GM18526 (cell line): ENCODE results near the gene CTSD.

Source experiments
- POLR2A ChIP-seq: IDR thresholded peaks from 3 replicates; pipeline ENCODE4 v1.6.1; 2011; ENCODE audit not compliant: insufficient read length; ENCODE audit errors: extremely low read depth

CTSD gene

DNA sequence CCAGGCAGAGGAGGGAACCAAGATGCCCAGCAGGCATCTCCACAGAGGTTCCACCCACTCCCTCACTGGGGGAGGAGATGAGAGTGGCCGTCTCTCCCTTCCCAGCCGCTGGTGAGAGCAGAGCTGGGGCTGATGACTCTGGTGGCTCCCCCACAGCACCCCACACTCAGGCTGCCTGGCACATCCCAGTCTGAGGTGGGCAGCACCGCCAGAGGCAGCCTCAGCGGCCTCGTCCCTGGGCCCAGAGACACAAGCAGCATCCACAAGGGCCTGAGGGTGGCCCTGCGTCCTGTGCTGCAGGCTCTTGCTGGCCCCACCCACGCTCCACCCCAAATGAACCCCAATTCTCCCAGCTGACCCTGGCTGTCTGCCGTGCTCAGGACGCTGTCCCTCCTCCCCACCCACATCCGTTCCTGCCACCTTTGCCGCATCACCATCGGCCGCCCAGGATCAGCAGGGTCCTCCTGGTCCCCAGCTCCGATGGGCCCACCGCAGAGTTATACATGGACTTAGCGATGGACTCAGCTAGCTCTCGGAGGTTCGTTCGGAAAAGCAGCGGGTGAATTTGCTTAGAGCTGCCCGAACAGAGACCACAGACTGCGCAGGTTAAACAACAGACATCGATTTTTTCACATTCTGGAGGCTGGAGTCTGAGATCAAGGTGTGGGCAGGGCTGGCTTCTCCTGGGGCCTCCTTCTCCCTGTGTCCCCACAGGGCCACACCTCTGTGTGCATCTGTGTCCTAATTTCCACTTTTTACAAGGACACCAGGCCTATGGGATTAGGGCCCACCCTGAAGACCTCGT, 20.2 kb upstream of the CTSD start:
- TF ChIP-seq POLR2A = no peak

DNA sequence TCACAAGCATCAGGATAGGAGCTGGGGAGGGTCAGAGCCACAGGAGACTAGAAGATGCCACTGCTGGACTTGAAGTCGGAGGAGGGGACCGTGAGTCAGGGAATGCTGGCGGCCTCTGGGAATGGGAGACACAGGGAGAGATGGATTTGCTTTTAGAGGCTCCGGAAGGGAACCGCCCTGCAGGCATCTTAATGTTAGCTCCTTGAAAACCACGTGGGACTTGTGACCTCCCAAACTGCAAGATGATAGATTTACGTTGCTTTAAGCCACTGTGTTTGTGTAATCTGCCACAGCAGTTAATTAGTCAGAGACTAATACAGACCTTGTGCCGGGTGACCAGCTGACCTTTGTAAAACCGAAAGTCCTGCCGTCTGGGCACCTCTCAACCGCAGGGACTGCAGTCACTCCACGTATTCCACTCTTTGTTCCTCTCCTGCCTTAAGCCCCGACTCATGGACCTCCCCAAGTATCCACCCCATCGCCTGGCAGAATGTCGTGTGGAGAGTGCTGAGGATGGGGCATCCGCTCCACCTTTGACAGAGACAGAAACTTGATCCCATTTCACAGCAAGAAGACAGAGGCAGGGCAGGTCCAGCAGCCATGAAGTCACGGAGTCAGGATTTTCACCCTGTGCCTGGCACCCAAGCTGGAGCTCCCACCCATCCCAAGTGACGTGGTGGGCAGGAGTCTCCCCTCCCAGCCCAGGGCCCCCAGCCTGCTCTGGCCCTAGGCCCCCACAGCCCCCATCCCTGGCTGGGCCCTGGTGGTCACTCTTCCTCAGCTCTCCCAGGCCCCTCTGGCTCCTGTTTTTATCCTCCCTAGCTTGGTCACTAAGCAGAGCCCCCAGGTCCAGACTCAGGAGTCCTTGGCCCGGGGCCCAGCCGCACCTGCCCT, 19.4 kb upstream of the CTSD start:
- no peak for TF ChIP-seq POLR2A

DNA sequence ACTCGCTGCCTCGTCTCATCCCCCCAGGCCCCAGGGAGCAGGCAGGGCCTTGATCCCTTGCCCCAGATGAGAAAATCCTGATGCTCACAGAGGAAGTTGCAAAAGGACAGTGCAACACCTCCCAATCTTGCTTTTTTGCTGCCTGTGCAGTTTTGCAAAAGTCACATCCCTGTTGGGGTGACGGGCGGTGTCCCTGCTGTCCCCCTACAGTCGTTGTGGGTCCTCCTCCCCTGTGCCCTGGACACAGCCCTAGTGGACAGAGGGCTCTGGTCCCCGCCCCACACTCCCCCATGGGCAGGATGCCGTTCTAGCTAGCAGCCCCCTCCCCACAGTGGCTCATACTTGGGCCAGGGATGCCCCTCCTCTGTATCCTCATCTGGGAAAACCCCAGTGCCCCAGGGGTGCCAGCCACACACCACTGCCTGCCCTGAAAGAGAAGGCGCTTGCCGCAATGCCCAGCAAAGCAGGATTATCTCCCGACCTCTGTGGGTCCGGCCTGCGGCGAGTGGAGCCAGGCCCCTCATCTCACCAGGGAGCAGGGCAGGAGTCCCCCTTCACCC, 18.4 kb upstream of the CTSD start:
- no peak for TF ChIP-seq POLR2A

DNA sequence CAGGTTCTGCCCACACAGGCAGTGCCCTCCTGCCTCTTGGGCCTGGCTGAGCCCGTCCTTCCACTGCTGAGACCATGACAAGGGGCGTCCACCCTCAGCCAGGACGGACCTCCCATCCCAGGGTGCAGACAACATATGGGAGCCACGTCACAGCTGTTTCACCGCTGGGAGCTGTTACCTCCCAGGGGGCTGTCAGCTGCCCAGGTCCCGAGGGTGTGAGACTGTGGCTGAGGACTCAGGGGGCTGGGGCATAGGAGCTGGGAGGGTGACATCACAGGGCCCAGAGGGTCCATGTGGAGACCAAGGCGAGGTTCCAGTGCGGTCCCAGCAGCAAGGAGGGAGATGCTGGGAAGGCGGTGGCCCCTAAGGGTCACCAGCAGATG, 17.9 kb upstream of the CTSD start:
- no peak for TF ChIP-seq POLR2A

DNA sequence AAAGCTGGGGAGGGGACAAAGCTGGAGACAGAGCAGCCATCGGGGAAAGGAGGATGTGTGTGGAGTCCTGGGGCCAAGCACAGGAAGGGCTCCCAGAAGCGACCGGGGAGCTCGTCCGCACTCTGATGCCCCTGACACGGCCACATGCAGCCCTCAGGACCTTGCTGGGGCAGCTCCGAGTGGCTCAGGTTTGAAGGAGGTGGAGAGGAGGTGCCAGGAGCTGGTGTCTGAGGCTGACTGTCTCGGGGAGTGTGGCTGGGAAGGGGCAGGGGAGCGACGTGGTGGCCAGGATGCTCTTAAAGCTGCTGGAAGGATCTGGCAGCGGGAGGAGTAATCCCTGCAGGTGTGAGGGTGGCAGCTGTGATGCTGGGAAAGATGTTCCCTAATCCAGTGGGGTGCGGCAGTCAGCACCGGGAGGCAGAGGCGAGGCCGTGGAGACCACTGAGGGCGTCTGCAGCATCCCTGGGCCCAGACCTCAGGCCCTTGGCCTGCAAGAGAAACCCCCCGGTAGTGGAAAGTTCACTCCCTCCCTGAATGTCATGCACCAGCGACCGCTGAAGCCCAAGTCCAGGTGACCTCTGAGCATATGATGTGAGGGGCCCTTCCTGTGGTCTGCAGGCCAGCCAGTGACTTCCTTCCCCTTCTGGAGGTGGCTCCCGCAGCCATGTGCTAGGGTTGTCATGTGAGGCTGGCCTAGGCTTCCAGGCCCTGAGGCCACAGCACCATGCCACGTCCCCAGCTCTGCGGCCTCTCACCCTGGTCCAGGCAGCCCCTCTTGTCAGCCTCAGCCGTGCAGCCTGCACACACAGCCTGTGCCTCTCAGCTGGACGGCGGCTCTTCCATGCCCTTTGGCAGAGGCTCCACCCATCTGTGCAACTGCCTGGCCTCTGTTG, 17.2 kb upstream of the CTSD start:
- no peak for TF ChIP-seq POLR2A

DNA sequence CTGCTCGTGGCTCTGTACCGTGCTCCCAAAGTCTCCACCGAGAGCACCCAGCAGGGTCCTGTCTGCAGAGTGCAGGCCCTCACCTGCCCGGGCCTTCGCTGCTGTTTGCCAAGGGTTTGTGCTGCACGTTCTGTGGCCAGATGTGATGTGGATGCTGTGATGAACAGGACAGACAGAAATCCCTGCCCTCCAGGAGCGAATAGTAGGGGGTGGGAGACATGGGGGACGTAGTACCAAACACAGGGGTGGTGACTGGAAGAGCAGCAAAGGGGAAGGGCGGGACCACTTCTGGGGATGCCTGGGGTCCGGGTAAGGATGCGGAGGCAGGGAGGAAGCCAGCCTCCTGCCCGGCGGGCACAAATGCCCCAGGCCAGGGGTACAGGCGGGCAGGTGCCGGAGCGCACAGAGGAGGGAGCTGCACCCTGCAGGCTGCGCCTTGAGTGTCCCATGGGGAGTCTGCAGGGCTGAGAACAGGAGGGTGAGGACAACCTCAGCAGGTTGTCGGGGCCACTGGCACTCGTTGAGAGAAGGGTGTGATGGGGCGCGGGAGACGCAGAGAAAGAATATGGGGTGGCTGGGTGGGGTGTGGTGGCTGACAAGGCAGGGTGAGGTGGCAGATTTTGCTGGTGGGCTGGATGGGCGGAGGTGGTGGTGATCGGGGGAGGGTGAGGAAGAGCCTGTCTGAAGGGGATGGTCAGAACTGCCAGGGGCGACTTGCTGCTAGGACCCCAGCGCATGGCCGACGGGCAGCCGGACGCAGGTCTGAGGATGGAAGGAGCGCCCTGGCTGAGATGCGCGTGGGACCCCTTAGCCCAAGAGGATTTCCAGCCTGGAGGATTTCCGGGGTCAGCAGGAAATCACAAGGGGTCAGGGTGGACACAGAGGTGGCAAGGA, 16.3 kb upstream of the CTSD start:
- no peak for TF ChIP-seq POLR2A

DNA sequence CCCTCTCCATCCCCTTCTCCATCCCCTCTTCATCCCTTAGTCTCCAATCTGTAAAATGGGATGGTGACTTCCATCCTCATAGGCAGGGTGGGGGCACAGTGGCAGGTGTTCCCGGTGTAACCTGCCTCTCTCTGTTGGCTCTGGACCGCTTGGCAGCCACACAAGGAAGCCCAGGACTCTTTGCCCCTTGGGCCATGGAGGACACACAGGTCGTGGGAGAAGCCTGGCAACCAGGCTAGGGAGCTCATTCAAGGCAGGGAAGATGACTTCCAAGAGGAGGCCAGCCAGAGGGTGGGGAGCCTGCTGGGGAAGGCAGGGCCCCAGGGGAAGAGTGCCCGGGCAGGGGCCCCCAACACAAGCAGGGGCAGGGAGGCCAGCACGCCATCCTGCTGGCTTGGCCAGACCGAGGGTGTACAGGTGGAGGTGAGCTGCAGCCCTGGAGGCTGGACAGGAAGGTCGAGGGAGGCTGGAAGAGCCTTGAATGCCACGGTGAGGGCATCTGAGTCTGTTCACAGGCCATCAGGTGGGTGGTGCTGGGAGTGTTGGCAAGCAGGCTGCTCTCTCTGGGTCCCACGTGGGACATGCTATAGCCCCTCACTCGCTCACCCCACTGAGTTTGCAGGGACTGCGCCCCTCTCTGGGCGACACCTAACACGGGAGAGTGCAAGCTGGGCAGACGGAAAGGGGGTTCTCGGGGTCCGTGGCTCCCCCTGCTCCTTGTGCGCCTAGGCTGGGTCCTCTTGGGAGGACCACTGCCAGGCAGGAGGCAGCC, 15.5 kb upstream of the CTSD start:
- no peak for TF ChIP-seq POLR2A

DNA sequence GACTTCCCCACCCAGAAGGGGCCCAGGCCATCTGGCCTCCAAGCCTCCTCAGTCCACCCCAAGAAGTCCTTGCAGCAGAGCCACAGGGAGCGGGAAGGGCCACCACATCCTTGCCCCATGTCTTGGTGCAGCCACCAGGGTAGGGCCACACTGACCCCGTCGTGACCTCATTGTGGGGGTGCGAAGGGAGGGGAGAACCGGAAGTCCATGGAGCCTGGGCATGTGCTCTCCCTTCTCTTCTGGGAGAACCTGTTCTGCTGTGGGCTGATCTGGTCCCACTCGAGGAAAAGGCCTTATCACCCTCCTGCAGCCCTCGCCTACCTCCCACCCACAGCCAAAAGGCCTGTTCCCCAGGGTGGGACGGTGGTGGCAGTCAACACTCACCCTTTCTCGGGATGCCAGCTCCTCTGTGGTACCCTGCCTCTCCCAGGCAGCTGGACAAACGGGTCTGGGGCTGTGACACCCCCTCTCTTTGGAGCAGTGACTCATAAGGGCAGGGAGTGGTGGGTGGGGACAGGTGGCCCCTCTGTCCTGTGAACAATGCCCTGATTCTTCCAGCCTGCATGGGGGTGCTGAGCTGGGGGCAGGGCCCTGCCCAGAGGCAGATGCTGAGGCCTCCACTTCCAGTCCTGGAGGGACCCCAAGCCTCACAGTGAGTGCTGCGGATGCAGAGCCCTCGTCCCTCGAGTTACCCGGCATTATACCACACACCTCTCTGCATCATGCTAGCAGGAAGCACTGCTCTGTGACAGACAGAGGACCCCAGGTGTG, 14.6 kb upstream of the CTSD start:
- TF ChIP-seq POLR2A = no peak

DNA sequence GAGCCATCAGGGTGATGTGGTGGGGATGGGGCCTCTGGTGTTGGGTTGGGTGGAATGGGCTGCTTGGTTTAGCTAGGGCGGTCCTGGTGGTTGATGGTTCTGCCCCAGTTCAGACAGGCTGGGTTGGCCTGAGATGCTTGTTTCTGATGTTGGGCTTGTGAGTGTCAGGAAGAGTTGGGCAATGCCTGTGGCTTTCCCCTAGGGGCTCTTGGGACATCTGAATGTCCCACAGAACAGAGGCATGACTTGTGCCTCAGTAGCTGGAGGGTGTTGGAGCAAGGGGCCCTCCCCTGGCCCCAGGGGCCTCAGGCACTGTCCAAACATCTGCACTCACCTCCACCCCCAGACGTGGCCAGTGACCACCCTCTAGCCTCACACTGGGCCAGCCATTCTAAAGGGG, 14.0 kb upstream of the CTSD start:
- TF ChIP-seq POLR2A = no peak

DNA sequence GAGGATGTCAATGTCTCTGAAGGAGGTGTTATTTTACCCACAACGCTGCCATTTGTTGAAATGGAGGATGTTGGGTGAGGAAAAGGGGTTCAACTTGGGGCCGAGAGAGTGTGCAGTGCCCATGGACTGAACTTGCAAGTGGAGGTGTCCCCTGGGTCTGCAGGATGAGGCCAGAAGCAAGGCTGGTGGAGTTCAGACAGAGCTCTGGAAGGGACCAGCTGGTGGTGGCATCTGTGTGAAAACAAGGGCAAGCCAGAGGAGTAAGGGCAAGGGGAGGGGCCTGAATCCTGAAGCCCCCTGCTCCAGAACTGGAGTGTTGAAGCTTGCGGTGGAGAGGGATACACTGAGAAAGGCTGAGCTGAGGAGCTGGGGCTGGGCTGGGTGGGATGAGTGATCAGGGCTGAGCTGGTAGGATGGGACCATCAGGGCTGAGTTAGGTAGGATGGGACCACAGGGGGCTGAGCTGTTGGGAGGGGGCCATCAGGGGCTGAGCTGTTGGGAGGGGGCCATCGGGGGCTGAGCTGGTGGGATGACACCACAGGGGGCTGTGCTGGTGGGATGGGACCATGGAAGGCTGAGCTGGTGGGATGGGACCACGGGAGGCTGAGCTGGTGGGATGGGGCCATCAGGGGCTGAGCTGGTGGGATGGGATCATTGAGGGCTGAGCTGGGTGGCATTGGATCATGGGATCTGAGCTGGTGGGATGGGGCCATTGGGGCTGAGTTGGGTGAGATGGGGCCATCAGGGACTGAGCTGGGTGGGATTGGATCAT, 13.4 kb upstream of the CTSD start:
- no peak for TF ChIP-seq POLR2A

DNA sequence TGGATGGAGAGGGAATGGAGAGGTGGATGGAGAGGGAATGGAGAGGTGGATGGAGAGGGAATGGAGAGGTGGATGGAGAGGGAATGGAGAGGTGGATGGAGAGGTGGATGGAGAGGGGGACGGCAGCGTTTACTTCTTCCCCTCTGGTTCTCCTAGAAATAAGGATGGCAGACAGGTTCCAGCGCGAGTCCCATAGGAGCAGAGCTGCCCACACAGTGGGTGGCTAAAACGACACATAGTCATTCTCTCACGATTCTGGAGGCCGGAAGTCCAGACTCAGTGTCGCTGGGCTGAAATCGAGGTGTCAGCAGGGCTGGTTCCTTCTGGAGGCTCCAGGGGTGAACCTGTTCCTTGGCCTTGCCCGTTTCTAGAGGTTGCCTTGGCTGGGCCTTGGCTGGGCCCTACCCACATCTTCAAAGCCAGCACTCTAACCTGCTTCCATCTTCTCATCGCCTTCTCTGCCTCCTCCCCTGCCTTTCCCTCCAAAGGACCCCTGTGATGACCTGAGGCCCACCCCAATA, 12.7 kb upstream of the CTSD start:
- no peak for TF ChIP-seq POLR2A

DNA sequence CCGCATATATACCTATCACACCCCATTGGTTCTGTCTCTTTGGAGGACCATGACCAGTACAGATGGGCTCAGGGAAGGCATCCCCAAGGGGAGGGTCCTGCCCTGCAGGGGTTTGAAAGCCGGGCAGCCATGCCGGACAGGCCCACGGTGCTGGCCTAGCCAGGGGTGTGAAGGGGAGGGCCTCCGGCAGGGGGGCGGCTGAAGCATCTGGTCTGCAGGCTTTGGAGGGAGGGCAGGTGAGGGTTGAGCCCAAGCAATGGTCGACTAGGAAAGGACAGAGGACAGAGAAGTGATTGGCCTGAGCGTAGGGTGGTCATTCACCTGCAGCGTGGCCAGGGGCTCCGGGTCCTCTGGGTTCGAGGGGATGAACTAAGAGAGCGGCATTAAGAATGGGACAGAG, 11.2 kb upstream of the CTSD start:
- no peak for TF ChIP-seq POLR2A
